Mucosa of gallbladder (tissue), 1 donor: ENCODE measurements around the gene C19orf25. TPM values are rescaled to one million over a fixed set of nuclear protein-coding genes. Genes with fewer than 3 reads are reported as not detected.
"Not testable (repeated sequence)": the region's sequence is repeated elsewhere in the genome, so short reads cannot be mapped to it uniquely, and the experiment has no call there.

Experiments
- DNase-seq: peaks from one replicate; pipeline ENCODE4 v3.0.0-alpha.2; 2020; ENCODE audit warnings: low spot score
- total RNA-seq: library from RNA; stranded (reverse); gene quantifications from one replicate; pipeline ENCODE4 v1.2.1, GENCODE V29; 2021
- donor health status: DM: no; HTN: no; CAD: no.

Gene C19orf25
- 41.6 TPM for total RNA-seq

- peak; percentile 94 for DNase-seq
Measured at GRCh38 chr19:1478934-1479707, at the start of gene C19orf25. Gene C19orf25, minus strand, starts transcription at chr19:1479215. Its CDS starts 312 bp downstream, at chr19:1478903.

DNA sequence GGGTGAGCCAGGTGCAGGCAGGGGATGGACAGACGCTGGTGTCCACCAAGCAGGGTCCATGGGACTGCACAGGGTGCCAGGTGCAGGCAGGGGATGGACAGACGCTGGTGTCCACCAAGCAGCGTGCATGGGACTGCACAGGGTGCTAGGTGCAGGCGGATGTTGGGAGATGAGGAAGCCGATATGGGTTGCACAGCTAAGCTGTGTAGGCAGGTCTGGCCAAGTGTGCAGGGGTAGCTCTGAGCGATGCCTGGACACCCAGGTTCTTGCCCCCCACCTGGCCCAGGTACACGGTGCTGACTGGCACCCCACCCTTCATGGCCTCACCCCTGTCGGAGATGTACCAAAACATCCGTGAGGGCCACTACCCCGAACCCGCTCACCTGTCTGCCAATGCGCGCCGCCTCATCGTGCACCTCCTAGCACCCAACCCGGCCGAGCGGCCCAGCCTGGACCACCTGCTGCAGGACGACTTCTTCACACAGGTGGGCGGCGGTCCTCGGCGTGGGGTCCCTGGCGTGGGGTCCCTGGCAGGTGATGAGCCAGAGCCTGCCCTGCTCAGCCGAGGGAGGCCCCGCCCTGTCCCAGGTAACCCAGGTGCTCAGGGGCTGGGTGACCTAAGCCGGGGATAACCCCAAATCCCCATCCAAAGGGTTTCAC lies 48.8 kb upstream of the C19orf25 start:
- DNase-seq: no peak

DNA sequence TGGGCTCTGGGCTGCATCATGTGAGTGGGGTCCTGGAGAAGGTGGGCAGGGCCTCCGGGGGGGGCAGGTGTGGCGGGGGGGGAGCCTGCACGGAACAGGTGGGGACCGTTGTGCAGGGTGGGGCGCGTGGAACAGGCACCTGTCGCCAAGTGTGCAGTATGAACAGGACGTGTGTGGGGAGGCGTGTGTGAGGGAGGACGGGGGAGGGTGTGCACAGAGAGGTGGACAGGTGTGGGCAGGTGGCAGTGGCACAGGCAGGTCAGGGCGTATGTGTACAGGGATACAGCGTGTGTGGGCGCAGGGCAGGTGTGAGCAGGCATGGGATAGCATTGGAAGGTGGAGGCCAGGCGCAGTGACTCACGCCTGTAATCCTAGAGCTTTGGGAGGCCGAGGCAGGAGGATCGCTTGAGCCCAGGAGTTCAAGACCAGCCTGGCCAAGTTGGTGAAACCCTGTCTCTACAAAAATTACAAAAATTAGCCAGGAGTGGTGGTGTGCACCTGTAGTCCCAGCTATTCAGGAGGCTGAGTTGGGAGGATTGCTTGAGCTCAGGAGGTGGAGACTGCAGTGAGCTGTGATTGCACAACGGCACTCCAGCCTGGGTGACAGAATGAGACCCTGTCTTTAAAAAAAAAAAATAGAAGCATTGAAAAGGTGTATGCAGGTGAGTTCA lies 48.1 kb upstream of the C19orf25 start:
- DNase-seq: no peak

GRCh38 chr19:1526066-1526778 lies 47.2 kb upstream of the C19orf25 start:
- no peak for DNase-seq

DNA sequence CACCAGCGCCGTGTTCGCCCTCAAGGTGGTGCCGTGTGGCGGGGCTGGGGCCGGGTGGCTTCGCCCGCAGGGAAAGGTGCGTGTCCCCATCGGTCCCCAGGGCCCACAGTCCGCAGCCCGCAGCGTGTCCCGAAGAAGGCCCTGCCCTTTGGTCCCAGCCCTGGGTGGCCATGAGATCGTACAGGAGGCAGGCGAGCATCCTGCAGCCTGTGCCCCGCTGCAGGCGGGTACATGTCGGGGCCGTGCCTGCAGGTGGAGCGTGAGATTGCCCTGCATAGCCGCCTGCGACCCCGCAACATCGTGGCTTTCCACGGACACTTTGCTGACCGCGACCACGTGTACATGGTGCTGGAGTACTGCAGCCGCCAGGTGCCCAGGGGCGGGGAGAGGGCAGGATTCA lies 46.3 kb upstream of the C19orf25 start:
- DNase-seq: no peak

DNA sequence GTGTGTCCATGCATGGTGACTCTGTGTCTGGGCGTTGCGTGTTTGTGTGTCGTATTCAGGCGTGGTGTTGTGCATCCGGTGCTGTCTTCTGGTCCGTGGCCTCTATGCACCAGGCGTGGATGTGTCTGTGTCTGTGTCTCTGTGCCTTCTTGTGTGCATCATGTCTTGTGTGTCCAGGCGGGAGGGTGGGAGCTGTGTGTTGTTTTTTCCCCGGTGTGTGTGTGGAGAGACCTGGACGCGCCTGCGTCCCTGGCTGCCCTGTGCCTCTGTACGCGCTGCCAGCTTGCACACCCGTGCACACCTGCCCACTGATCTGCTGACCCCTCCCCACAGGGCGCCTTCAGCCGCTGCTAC lies 45.9 kb upstream of the C19orf25 start:
- no peak for DNase-seq

DNA sequence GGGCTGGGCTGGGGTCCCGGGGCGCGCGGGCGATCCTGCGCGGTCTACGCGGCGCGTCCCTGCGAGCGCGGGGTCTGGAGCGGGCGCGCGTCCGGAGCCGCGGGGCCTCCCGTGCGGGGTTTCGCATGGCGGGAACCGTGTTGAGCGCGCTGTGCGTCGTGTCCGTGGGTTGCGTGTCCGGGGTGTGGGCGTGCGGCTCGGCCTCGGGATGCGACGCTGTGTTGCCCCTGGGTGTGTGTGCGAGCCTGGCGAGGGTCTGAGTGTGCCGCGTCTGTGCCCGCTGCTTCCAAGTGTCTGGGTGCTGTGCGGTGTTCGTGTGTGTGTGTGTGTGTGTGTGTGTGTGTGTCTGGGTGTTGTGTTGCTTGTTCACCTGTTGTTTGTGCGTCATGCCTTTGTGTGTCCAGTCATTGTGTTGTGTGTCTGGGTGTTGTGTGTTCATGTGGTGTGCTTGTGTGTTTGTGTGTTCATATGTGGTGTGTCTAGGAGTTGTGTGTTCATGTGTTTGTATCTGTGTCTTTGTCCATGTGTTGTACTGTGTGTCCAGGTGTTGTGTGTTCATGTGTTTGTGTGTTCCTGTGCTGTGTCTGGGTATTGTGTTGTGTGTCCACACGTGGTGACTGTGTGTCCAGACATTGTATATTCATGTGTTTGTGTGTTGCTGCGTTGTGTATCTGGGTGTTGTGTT lies 45.4 kb upstream of the C19orf25 start:
- DNase-seq: no peak

DNA sequence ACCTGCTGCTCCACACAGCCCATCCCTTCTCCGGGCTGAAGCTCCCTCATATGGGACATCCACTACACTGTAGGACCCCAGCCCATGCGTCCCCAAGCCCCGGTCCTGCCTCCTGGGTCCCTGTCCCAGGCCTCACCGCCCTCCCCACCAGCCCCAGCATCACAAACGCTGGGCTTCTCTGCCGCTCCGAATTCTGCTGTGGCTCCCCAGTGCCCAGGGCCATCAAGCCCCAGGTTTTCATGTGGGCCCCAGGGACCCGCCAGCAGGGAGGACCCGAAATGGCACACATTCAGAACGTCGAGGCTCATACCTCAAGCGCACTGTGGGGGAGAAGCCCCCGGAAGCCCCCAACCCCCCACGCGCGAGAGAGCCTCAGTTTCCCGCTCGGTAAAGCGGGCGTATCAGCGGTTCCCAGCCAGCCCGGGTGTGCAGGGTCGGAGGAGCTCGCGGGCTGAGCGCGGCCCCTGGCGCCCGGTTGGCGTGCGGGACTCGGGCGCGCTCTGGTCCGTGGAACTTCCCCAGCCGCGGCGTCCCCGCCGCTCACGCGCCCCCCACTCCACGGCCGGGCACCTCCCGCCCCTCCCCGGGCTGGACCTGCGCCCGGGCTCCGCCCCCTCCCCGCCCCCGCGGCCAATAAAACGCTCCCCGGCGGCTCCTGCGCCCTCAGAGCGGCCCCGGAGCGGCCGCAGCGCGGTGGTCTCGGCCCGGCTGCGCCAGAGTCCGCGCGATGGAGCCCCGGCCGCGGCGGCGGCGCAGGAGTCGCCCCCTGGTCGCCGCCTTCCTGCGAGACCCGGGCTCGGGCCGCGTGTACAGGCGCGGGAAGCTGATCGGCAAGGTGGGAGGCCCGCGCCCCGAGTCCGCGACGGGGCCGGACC lies 44.6 kb upstream of the C19orf25 start, which contains the start of gene PLK5:
TSS of gene PLK5 (plus strand) at position 666 of the 875 bp plus-strand sequence. CDS start 2,920 bp downstream, outside the sequence.
- no peak for DNase-seq

DNA sequence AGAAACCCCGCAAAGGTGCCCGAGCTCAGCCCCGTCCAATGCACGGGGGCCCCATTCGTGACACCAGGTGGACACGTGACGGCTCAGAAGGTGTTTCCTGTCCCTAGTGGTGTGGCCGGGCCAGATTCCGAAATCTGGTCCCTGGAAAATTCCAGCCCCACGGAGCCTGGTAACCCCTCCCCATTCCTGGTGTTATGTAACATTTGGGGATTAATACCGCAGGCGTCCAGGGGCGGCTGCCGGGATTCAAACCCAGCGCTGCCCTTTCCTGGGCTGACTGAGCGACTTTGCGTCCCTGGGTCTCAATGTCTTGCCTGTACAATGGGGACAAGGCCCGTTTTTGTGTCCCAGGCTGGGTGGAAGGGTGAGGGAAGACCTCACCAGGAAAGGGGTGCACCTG lies 43.8 kb upstream of the C19orf25 start:
- no peak for DNase-seq

DNA sequence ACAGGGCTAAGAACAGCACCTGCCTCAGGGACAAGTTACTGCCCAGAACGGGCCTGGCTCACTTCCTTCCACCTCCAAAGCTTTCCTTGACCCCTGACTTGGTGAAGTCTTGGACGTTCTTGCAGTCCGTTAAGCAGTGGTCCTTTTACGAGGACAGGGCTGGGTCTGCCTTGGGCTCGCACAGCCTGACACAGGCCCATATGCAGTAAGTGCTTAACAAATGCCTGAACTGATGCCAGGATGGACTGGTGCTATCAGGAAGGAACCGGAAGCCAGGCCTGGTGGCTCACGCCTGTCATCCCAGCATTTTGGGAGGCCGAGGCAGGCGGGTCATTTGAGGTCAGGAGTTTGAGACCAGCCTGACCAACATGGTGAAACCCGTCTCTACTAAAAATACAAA lies 43.0 kb upstream of the C19orf25 start:
- DNase-seq: no peak

DNA sequence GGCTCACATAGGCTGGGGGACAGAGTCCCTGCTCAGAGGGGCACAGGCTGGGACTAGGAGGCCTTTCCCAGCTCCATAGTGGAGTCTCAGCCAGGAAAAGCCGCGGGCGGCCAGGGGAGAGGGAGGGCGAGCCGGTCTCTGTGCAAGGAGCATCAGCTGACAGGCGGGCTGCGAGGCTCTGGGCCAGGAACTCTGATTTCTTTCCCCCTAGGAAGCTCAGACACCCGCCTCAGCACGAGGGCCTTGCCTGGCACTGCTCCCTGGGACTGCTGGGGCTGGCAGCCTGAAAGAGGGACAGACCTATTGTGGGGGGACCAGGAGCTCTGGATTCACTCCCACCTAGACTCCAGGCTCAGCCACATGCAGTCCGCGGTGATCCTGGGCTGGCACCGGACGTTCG lies 42.6 kb upstream of the C19orf25 start:
- no peak for DNase-seq

DNA sequence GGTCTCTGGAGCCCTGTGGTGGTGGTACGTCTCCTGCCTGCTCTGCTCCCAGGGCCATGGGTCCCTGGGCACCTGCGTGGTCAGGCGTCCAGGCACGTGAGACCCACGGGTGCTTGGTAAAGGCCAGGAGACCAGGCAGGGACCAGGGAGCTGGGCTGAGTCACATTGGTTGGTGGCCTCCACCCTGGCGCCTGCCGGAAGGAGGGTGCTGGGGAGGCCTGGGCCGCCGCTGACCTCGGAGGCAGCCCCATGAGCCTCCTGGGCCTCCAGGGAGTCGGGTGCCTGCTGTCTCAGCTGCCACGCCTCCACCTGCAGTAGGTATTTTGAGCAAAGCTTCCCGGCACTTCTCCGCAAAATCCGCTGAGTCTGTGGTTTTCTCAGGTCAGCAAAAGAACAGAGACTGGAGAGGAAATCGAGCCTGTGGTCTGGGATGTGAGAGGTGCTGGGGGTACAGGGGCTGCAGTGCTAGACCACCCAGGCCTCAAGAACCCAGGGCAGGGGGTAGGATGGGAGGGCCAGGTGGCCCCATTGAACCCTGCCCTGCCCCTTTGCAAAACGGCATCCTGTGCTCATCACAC lies 41.3 kb upstream of the C19orf25 start:
- DNase-seq: no peak

- DNase-seq: not testable (repeated sequence)
Measured at GRCh38 chr19:1519802-1520201, 40.8 kb upstream of the C19orf25 start.

- no peak for DNase-seq
Measured at GRCh38 chr19:1518471-1518870, 39.5 kb upstream of the C19orf25 start.

DNA sequence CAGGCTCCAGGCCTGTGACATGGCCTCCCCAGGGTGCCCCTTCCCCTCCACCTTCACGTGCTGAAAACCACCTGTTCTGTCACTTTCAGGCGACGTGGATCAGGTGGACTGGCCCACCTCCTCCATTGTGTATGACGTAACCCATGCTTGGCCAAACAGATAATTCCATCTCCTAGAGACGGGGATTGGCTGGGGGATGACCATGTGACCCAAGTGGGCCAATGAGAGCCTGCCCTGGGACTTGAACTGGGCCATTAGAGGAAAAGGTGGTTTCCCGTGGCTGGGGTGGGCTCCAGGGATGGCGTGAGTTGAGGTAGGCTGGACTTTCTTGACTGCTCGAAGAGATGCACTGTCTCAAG lies 37.4 kb upstream of the C19orf25 start:
- DNase-seq: no peak

DNA sequence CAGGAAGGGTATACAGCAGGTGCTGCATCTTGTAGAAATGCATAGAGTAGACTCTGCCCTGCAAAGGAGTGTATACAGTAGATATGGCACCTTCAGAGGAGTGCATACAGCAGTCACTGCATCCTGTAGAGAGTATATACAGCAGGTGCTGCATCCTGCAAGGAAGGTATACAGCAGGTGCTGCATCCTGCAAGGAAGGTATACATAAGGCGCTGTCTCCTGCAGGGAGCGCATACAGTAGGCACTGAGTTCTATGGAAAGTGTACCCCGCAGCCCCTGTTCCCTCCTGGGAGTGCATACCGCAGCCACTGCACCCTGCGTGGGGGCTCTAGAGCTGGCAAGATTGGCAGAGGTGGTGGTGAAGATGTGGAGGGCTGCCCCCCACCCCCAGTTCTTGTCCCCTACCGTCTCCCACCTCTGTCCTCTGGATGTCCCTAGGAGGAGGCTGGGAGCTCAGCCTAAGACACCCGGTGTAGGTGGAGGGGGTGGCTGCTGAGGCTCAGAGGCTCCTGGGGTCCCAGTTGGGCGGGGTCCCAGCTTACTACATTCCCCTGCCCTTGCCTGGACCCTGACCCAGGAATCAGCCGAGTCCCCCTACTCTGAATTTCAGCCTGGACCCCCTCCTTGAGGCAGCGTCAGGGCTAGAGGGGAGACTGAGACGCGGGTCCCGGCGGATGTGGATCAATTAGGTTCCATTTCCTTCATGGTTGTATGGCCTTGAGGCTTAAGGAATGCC lies 36.1 kb upstream of the C19orf25 start:
- DNase-seq: no peak

DNA sequence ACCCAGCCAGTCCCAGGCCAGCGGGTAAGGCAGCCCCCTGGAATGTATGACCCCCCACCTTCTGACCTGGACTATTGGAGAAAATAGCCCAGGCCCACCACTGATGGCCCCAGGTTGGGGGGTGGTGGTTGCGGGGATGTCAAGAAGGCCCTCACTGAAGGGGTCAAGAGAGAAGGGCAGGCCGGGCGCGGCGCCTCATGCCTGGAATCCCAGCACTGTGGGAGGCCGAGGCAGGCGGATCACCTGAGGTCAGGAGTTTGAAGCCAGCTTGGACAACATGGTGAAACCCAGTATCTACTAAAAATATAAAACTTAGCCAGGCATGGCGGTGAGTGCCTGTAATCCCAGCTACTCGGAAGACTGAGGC lies 35.3 kb upstream of the C19orf25 start:
- DNase-seq: no peak

DNA sequence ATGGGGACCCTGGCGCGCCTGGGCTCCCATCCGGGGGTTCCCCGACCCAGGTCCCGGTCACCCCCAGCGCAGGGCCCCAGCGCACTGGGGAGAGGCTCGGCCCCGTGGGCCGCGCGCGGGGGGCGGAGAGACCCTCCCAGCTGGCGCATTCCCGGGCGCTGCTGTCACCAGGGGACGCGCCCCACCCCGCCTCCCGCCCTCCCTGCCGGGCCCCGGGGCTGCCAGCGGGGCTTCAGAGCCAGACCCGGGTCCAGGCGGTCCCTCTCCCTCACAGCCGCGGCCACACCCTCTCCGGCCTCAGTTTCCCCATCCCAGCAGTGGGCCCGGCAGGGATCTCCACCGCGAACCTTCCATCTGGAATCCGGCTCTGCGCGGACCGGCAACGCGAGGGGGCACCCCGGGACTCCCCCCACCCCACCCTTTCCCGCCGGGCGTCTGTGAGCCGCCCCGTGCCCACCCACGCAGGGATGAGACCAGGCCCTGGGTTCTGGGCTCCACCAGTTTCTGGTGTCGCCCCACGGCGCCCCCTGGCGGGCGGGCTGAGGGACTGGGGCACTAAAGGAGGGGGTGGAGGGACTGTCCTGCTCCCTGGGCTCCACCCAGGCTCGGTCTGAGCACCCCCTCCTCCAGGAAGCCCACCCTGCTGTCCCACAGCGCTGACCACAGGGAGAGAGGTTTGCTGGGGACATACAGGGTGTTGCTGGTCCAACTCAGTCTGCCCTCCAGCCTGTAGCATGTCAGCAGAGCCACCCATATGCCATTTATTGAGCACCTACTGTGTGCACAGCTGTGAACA lies 34.7 kb upstream of the C19orf25 start:
- no peak for DNase-seq
